Suprapubic skin (tissue), 3 donors: ENCODE results near the gene CAPN10.

Experiments used
- CTCF ChIP-seq, 2 donors: fragments of 200-600 bp in 1 of 2; fragments of 450-650 bp in 1 of 2; sonication (generic) in 1 of 2; IDR thresholded peaks; one replicate each; pipeline ENCODE4 v1.5.1; 2016 to 2019; ENCODE audit warnings: antibody characterized with exemption in 2 of 2, mild to moderate bottlenecking in 1 of 2, moderate library complexity in 1 of 2
- POLR2AphosphoS5 ChIP-seq, 3 donors: sonication (generic); formaldehyde crosslinking; IDR thresholded peaks; one replicate each; pipeline ENCODE4 v1.6.1; 2017; ENCODE audit warnings: antibody characterized with exemption in 3 of 3

GRCh38 chr2:240538031-240538780 lies 48.3 kb upstream of the CAPN10 start:
- TF ChIP-seq CTCF (IDR thresholded peaks at IDR 0.05): no peak
- TF ChIP-seq POLR2AphosphoS5 (IDR thresholded peaks at IDR 0.05): no peak
